Hepatocyte (in vitro differentiated cells): ENCODE data around the gene TTC17.

Source experiments
- EZH2 ChIP-seq: fragments of 200-600 bp; sonication (generic); IDR thresholded peaks from 2 replicates; pipeline ENCODE4 v1.6.1; 2016; ENCODE audit warnings: antibody characterized with exemption, mild to moderate bottlenecking, borderline replicate concordance
- EZH2phosphoT487 ChIP-seq: fragments of 200-600 bp; sonication (generic); IDR thresholded peaks from one replicate; pipeline ENCODE4 v1.6.1; 2018; ENCODE audit warnings: antibody characterized with exemption, mild to moderate bottlenecking, low read depth, moderate library complexity; ENCODE audit not compliant: unreplicated experiment, severe bottlenecking
- TF ChIP-seq, protein P1 (sequence below): fragments of 200-600 bp; sonication (generic); IDR thresholded peaks from 2 replicates; pipeline ENCODE4 v1.5.1; 2016; ENCODE audit warnings: antibody characterized with exemption, mild to moderate bottlenecking; ENCODE audit not compliant: poor library complexity

DNA sequence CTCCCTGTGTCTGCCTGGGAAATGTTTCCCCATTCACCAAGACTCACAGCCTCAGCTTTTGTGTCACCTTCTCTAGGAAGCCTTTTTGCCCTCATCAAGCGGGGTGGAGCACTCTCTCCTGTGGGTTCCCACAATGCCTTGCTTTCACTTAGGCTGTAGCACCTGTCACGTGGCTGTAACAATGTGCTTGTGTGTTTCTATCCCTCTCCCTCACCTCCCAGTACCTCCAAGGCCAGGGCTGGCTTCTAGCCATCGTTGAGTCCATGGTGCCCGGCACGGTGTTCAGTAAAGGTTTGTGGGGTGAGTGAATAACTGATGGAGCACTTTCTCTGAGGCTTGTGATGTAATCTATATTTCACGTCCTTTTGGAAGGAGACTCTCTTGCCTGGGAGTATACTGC lies 153.2 kb downstream of the TTC17 start:
- TF ChIP-seq, protein P1, sequence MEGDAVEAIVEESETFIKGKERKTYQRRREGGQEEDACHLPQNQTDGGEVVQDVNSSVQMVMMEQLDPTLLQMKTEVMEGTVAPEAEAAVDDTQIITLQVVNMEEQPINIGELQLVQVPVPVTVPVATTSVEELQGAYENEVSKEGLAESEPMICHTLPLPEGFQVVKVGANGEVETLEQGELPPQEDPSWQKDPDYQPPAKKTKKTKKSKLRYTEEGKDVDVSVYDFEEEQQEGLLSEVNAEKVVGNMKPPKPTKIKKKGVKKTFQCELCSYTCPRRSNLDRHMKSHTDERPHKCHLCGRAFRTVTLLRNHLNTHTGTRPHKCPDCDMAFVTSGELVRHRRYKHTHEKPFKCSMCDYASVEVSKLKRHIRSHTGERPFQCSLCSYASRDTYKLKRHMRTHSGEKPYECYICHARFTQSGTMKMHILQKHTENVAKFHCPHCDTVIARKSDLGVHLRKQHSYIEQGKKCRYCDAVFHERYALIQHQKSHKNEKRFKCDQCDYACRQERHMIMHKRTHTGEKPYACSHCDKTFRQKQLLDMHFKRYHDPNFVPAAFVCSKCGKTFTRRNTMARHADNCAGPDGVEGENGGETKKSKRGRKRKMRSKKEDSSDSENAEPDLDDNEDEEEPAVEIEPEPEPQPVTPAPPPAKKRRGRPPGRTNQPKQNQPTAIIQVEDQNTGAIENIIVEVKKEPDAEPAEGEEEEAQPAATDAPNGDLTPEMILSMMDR, result no peak
- no peak for TF ChIP-seq EZH2phosphoT487
- no peak for TF ChIP-seq EZH2
